Stimulated activated CD8-positive, alpha-beta memory T cell treated with anti-CD3 and anti-CD28 coated beads, Interleukin-7, amount 100 ng/mL, for 1 hour (primary cell): ENCODE results near the gene SYNGR1.

Experiments used
- DNase-seq, 2 donors: peaks; one replicate each; pipeline ENCODE4 v3.0.0-alpha.2; 2020; ENCODE audit warnings: low read depth in 2 of 2

SYNGR1 gene, protein sequence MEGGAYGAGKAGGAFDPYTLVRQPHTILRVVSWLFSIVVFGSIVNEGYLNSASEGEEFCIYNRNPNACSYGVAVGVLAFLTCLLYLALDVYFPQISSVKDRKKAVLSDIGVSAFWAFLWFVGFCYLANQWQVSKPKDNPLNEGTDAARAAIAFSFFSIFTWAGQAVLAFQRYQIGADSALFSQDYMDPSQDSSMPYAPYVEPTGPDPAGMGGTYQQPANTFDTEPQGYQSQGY

GRCh38 chr22:39349967-39350726, at the start of gene SYNGR1:
Gene SYNGR1 (plus strand): TSS chr22:39349991. CDS start chr22:39350011, 20 bp downstream.
- DNase-seq, result no peak

GRCh38 chr22:39300186-39300830, 49.5 kb upstream of the SYNGR1 start:
- DNase-seq, result no peak

DNA sequence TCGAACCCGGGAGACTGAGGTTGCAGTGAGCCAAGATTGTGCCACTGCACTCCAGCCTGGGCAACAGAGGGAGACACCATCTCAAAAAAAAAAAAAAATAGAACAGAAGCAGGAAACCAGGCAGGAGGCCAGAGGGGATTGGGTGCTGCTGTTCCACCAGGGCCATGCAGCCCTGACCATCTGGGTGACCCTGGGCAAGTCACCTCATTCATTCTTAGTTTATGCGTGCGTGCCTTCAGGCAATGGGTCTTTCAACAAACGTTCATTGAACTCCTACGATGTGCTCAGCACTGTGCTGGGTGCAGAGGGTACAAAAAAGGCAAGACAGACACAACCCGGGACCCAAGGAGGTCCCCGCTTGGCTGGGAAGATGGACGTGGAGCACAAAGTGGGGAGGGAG, 48.7 kb upstream of the SYNGR1 start:
- no peak for DNase-seq

- no peak for DNase-seq
Measured at GRCh38 chr22:39301926-39302325, 47.9 kb upstream of the SYNGR1 start.

DNA sequence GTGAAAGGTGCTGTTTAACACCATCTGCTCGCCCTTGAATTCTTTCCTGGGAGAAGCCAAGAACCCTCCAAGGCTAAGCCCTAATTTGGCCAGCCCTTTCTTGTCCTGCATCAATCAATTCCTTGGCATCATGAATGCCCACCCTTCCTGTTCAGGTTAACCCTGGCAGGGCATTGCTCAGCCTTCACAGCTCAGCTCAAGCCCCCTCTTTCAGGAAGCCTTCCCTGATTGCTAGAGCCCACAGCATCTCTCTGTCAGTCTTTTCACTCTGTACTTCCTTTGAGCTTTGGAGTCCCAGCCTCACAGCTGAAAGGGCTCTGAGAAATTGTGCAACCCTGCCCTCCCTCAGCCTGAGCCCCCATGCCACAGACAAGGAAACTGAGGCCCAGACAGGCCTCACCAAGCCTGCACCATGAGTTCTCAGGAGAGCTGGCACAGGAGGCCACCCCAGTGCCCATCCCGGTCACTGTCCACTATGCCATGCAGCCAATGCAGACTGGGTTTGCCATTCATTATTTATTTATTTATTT, 47.3 kb upstream of the SYNGR1 start:
- DNase-seq, result no peak

- DNase-seq, result no peak
Measured at GRCh38 chr22:39303358-39303757, 46.4 kb upstream of the SYNGR1 start.

DNA sequence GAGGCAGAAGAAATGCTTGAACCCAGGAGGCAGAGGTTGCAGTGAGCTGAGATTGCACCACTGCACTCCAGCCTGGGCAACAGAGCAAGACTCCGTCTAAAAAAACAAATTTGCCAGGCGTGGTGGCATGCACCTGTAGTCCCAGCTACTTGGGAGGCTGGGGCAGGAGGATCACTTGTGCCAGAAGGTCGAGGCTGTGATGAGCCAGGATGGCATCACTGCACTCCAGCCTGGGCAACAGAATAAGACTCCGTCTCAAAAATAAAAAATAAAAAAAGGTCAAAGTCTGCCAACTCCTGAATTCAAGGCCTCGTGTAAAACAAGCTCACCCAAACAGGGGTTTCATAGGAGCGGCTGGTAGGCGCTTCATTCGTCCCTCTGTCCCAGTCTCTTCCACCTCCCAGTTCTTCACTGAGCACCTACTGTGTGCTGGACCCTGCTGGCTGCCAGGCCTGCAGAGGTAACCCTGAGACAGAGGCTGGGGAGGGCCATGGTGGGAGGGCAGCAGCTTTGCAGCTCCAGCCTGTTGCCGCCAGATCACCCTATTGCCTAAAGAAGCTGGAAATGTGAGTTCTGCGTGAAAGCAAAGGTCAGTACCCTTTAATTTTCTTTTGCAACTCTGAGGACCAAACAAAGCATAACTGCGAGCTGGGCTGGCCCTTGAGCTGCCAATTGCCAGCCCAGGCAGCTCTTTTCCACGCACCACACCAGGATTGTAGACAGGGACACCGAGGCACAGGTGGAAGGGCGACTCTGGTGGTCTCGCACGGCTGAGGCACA, 45.7 kb upstream of the SYNGR1 start:
- no peak for DNase-seq

GRCh38 chr22:39306456-39307361, 43.1 kb upstream of the SYNGR1 start:
- peak; percentile 19 to 26 for DNase-seq

DNA sequence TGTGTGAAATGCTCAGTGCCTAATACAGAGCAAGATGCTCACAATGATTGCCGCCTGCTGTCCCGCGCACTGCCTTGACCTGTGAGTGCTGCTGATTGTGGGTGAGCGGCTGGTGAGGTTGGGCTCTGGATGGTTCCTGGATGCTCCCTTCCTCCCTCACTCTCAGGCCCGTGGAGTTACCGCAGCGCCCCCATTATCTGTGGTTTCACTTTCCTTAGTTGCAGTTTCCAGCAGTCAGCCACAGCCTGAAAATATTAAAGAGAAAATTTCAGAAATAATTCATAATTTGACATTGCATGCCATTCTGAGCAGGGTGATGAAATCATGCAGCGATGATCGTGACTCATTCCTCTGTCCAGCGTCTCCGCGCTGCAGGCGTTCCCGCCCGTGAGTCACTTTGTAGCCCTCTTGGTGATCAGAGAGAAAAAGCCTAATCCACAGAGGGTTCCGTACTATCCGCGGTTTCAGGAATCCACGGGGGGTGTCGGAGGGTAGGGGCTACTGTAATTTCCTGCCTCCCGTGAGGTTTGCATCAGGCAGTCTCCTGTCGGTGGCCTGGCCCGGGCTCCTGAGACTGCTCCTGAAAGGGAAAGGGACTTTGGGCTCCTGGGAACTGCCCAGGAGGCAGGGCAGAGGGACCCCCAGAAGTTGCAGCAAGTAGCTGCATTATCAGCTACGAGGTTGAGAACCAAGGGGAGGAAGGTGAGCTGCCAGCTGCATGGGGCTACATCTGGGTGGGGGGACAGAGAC, 41.0 kb upstream of the SYNGR1 start:
- no peak for DNase-seq

GRCh38 chr22:39309364-39309861, 40.4 kb upstream of the SYNGR1 start:
- no peak for DNase-seq

- DNase-seq, result no peak
Measured at GRCh38 chr22:39309881-39310714, 39.7 kb upstream of the SYNGR1 start.

GRCh38 chr22:39311592-39312400, 38.0 kb upstream of the SYNGR1 start:
- no peak for DNase-seq

GRCh38 chr22:39312410-39312809, 37.4 kb upstream of the SYNGR1 start:
- DNase-seq, result no peak

- no peak for DNase-seq
Measured at GRCh38 chr22:39313258-39314001, 36.4 kb upstream of the SYNGR1 start.

DNA sequence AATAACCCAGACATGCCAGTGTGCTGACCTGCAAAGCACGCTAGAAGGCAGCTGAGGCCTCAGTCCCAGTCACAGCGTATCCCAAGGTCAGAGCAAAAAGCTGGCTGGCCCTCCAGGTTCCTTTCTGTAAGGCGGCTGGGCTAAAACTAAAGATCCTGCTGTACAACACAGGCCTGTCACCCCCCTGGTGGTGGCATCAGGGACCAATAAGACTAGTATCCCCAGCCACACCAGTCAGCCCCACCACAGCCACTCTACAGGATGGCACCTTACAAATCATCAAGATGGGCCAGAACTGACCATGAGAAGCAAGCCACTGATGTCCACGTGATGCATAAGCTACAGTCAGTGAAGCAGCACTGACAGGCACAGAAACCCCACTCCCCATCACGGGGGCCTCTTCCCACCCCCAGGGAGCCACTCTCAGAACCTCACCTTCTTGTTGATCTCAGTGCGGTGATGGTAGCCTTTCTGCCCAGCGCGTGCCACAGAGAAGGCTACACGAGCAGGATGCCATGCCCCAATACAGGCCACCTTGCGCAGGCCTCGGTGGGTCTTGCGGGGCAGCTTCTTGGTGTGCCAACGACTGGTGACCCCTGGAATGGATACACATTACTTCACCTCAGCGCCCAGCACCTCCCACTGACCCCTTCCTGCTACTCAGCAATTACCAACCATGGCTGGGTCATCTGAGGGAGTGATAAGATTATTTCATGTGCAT, 35.4 kb upstream of the SYNGR1 start:
- DNase-seq, result no peak

DNA sequence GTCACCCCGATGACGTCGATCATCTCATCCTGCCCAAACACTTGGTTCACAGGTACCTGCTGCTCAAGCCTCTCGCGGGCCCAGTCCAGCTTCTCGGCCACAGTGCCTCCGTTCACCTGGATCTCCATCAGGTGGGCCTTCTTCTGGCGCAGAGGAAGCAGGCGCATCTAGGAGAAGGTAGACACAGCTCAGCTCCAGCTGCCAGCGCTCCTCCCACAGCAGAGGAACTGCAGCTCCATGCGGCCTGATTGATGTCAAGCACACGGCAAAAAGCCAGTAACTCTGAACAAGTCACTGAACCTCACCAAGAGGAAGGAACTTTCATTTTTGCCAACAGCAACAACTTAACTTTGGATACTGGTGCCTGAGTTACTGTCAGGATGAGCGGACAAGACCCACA, 34.4 kb upstream of the SYNGR1 start:
- DNase-seq, result no peak
